HUES64 (cell line): ENCODE measurements around the gene CTIF.

Source experiments
- H3K27ac ChIP-seq: 2 replicates; pipeline ENCODE4 v1.7.0; 2013; ENCODE audit warnings: low read depth, low read length, inconsistent platforms
- H3K27me3 ChIP-seq: 2 replicates; pipeline ENCODE4 v1.6.1; 2013; ENCODE audit warnings: mild to moderate bottlenecking, low read length; ENCODE audit not compliant: insufficient read depth
- H3K36me3 ChIP-seq: 2 replicates; pipeline ENCODE4 v1.6.1; 2013; ENCODE audit warnings: mild to moderate bottlenecking, low read length; ENCODE audit not compliant: insufficient read depth
- H3K4me1 ChIP-seq: 2 replicates; pipeline ENCODE4 v1.6.1; 2013; ENCODE audit warnings: mild to moderate bottlenecking, low read length, moderate library complexity; ENCODE audit not compliant: insufficient read depth
- H3K4me3 ChIP-seq: 2 replicates; pipeline ENCODE4 v1.5.1; 2013; ENCODE audit warnings: mild to moderate bottlenecking, low read length, moderate library complexity
- H3K9ac ChIP-seq: 2 replicates; pipeline ENCODE4 v1.6.1; 2013; ENCODE audit warnings: mild to moderate bottlenecking, low read depth, low read length
- H3K9me3 ChIP-seq: 2 replicates; pipeline ENCODE4 v1.6.1; 2013; ENCODE audit warnings: low read depth, low read length; ENCODE audit not compliant: insufficient read depth
- whole genome bisulfite sequencing: fragments of 150-250, 120-280 bp; methylation state at CpG from one replicate; pipeline ENCODE4 v1.1.7; 2013; ENCODE audit warnings: missing lambda C conversion rate; 5-methylcytosine and 5-hydroxymethylcytosine counted together

The CTIF gene

GRCh38 chr18:48703418-48703817, 164.6 kb downstream of the CTIF start:
- Histone ChIP-seq H3K27ac (no peak overlapping the region), H3K9me3 (no peaks in the 10 kb centered on the region), H3K27me3 (no peaks in the 10 kb centered on the region), H3K4me3 (no peak overlapping the region), H3K9ac (no peak overlapping the region), H3K4me1 (no peaks in the 10 kb centered on the region), H3K36me3 (no peaks in the 10 kb centered on the region)
- WGBS = 90% methylated on average over 2 of the region's 4 CpGs

DNA sequence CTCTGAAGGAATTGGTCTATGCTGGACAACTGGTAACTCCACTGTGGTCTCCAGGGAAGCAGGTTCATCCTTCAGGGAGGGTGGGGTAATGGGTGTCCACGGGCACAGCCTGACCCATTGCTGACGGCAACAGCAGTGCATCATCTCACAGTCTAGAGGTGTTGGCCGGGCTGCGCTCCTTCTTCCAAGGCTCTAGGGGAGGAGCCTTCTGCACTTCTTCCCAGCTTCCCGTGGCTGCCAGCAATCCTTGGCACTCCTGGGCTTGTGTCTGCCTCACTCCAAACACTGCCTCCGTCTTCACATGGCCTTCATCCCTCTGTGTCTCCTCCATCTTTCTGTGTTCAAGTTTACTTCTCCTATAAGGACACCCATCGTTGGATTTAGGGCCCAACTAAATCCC, 166.2 kb downstream of the CTIF start:
- Histone ChIP-seq H3K4me3 (no peak overlapping the region), H3K36me3 (no peaks in the 10 kb centered on the region), H3K4me1 (peaks cover 5% of the 10 kb centered on the region), H3K9ac (no peak overlapping the region), H3K27me3 (no peaks in the 10 kb centered on the region), H3K27ac (no peak overlapping the region), H3K9me3 (no peaks in the 10 kb centered on the region)
- WGBS = 94% methylated on average over 7 of the region's 7 CpGs

DNA sequence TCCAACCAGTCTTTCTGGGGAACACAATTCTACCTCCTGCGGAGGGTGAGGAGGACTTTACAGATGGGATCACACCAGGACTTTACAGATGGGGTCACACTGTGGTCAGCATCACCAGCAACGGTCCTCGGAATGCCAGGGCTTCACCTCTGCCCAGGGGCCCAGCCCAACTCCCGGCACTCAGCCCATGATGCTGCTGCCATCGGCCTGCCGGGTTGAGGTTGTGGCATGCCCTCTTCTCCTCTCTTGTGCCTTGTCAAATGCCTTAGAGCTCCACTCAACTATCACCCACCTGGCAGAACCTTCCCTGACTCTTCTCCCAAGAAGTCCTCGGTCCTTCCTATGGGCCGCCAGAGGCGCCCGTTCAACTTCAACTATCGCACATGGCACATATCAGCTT, 166.7 kb downstream of the CTIF start:
- Histone ChIP-seq H3K4me3 (no peak overlapping the region), H3K36me3 (no peaks in the 10 kb centered on the region), H3K9ac (no peak overlapping the region), H3K27ac (no peak overlapping the region), H3K4me1 (peaks cover 5% of the 10 kb centered on the region), H3K9me3 (no peaks in the 10 kb centered on the region), H3K27me3 (no peaks in the 10 kb centered on the region)
- WGBS = 96% methylated on average over 11 of the region's 11 CpGs

DNA sequence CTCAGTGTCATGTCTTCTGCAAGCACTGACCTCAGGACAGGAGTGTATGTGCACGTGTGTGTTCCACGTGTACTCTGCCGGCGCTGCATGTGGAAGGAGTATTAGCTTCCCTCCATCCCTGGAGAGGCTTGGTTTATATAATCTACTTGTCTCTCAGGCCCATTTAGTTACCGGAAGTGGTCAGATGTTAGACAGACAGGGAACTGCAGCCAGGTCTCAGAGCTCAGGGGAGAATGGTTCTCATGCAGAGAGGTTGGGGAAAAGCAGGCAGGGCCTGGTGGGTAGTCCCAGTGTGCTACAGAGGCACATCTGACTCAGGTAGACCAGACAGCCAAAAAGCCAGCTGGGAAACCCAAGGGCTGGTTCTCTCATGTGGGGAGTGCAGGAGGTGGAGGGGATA, 167.9 kb downstream of the CTIF start:
- no peak overlapping the region for H3K9ac ChIP-seq
- H3K36me3 ChIP-seq = no peaks in the 10 kb centered on the region
- no peaks in the 10 kb centered on the region for H3K9me3 ChIP-seq
- 89% methylated on average over 5 of the region's 5 CpGs for WGBS
- H3K4me3 ChIP-seq = no peak overlapping the region
- peaks cover 5% of the 10 kb centered on the region for H3K4me1 ChIP-seq
- H3K27ac ChIP-seq = no peak overlapping the region
- H3K27me3 ChIP-seq = no peaks in the 10 kb centered on the region

DNA sequence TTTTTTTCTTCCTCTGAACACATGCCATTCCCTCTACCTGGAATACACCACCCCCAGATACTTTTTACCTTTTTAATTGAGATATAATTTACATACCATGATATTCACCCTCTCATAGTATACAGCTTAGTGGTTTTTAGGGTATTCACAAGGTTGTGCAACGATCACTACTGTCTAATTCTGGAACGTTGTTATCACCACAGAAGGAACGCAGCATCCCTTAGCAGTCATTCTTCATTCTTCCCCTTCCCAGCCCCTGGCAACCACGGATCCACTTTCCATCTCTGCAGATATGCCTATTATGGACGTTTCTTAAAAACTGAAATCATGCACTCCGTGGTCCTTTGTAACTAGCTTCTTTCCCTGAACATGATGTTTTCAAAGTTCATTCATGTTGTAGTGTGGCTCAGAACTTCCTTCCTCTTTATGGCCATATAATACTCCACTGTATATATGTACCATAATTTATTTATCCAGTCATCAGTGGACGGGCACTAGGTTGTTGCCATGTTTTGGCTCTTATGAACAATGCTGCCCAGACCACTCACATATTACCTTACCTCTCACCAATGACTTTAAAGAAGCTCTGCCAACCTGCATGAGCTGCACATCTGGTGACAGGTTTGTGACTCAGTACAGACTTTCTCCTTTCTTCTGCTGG, 168.9 kb downstream of the CTIF start:
- Histone ChIP-seq H3K9ac (no peak overlapping the region), H3K4me3 (no peak overlapping the region), H3K27me3 (no peaks in the 10 kb centered on the region), H3K27ac (no peak overlapping the region), H3K4me1 (peaks cover 5% of the 10 kb centered on the region), H3K9me3 (no peaks in the 10 kb centered on the region), H3K36me3 (no peaks in the 10 kb centered on the region)
- WGBS = 95% methylated on average over 7 of the region's 7 CpGs

DNA sequence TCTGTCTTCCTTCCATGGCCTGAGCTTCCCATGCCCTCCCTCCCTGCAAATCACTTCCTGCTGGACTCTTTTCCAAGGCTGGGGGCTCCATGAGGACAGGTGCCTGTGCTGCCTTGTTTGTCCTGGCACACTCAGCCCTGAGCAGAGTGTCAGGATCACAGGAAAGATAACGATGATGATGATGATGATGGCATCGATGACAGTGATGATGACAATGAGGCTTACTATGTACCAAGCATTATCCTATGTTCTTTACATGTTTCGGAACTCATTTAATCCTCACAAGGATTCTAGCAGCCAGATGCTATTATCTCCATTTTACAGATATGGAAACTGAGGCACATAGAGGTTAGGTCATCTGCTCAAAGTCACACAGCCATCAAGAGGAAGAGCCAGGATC, 170.0 kb downstream of the CTIF start:
- H3K4me1 ChIP-seq = peaks cover 5% of the 10 kb centered on the region
- H3K4me3 ChIP-seq = no peak overlapping the region
- no peak overlapping the region for H3K9ac ChIP-seq
- H3K9me3 ChIP-seq = no peaks in the 10 kb centered on the region
- no peaks in the 10 kb centered on the region for H3K27me3 ChIP-seq
- H3K27ac ChIP-seq = no peak overlapping the region
- H3K36me3 ChIP-seq = no peaks in the 10 kb centered on the region
- WGBS = 96% methylated on average over 3 of the region's 3 CpGs

DNA sequence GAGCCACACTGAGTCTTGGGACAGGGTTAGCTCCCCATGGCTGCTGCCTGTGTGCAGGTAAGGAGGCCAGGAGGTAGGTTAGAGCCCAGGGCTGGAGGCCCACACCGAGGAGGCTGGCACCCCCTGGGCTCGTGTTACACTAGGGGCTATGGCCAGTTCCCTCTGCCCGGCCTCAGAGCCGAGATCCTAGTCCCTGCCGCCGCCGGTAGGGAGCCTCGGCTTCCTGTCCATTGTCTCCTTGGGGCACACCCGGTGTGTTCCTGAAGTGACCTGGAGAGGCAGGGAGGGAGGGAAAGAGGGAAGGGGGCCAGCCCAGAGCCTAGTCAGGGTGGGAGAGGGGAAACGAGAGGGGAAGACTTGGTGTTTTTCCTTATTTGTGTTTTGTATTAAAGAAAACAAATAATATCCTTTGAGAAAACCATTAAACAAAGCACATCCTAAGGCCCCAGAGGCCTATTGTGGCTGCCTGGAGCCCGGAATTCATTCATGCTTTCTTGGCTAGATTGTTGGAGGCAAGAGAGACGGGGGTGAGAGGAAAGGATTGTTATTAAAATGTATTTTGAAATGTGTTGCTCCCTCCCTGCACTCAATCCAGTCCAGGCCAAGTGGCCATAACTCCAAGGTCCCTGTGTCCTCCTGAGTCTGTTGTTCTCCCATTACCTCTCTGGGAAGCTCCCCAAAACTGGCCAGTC, 170.7 kb downstream of the CTIF start:
- no peak overlapping the region for H3K4me3 ChIP-seq
- no peaks in the 10 kb centered on the region for H3K36me3 ChIP-seq
- no peaks in the 10 kb centered on the region for H3K9me3 ChIP-seq
- no peak overlapping the region for H3K9ac ChIP-seq
- H3K27me3 ChIP-seq = no peaks in the 10 kb centered on the region
- 37% methylated on average over 11 of the region's 12 CpGs for WGBS
- H3K4me1 ChIP-seq = peaks cover 5% of the 10 kb centered on the region
- H3K27ac ChIP-seq = no peak overlapping the region

GRCh38 chr18:48711651-48712486, 173.0 kb downstream of the CTIF start:
- no peaks in the 10 kb centered on the region for H3K9me3 ChIP-seq
- no peaks in the 10 kb centered on the region for H3K27me3 ChIP-seq
- no peak overlapping the region for H3K9ac ChIP-seq
- H3K36me3 ChIP-seq = no peaks in the 10 kb centered on the region
- H3K4me1 ChIP-seq = peaks cover 10% of the 10 kb centered on the region
- H3K4me3 ChIP-seq = no peak overlapping the region
- no peak overlapping the region for H3K27ac ChIP-seq
- WGBS = 84% methylated on average over 15 of the region's 15 CpGs

DNA sequence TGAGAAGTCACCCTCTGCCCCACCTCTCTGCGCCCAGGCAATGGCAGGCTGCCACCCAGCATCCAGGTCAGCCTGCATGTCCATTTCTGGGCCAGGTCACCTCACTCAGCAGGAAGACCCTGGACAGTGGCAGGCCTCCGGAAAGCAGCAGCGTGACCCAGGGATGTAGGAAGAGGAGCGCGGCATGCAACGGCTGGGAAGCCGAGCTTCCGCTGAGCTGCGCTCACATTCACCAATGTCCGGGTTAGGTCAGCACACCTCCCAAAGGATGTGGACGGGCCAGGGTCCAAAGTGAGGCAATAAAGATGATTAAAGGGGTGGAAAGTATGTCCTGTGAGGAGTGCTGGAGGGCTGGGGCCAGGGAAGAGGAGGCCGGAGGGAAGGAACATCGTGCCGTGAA, 174.5 kb downstream of the CTIF start:
- Histone ChIP-seq H3K9ac (no peak overlapping the region), H3K27me3 (no peaks in the 10 kb centered on the region), H3K4me3 (no peak overlapping the region), H3K36me3 (no peaks in the 10 kb centered on the region), H3K27ac (no peak overlapping the region), H3K4me1 (peaks cover 10% of the 10 kb centered on the region), H3K9me3 (no peaks in the 10 kb centered on the region)
- 97% methylated on average over 14 of the region's 14 CpGs for WGBS

DNA sequence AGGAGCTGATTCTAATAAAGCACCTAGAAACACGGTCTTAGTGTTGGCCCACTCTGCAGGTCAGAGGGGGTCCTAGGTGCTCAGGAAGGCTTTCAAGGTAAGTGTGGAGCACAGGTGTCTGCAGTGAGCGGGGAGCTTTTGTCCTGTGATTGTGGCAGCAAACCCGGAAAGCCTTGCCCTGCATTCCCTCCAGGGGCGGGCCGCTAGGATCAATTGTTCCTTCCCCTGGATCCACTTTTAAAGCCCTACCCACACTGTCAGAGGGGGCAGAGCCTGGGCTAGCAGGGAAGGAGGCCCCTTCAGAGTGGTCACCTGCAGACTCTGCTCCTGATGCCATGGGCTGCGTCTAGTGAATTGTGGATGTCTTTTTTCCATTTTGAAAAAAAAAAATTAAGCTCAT, 176.0 kb downstream of the CTIF start:
- Histone ChIP-seq H3K36me3 (no peaks in the 10 kb centered on the region), H3K9me3 (no peaks in the 10 kb centered on the region), H3K27me3 (no peaks in the 10 kb centered on the region), H3K4me3 (no peak overlapping the region), H3K9ac (no peak overlapping the region), H3K27ac (no peak overlapping the region), H3K4me1 (peaks cover 5% of the 10 kb centered on the region)
- WGBS = 68% methylated on average over 6 of the region's 6 CpGs

GRCh38 chr18:48715711-48716361, 177.0 kb downstream of the CTIF start:
- Histone ChIP-seq H3K4me3 (no peak overlapping the region), H3K36me3 (no peaks in the 10 kb centered on the region), H3K4me1 (peaks cover 5% of the 10 kb centered on the region; the same call in 1 of the 2 replicates), H3K9me3 (no peaks in the 10 kb centered on the region), H3K27ac (no peak overlapping the region), H3K9ac (no peak overlapping the region), H3K27me3 (no peaks in the 10 kb centered on the region)
- 94% methylated on average over 10 of the region's 10 CpGs for WGBS
